WI38 (cell line): Measurements from ENCODE around the gene SLX9.

Source experiments
- H3K4me3 ChIP-seq: 2 replicates; pipeline ENCODE4 v1.5.1; 2011; ENCODE audit warnings: low read depth, mild to moderate bottlenecking, control low read depth, low read length
- CTCF ChIP-seq: IDR thresholded peaks from 2 replicates; pipeline ENCODE4 v1.5.1; 2012; ENCODE audit warnings: low read depth, mild to moderate bottlenecking, control low read depth, low read length

The SLX9 gene

DNA sequence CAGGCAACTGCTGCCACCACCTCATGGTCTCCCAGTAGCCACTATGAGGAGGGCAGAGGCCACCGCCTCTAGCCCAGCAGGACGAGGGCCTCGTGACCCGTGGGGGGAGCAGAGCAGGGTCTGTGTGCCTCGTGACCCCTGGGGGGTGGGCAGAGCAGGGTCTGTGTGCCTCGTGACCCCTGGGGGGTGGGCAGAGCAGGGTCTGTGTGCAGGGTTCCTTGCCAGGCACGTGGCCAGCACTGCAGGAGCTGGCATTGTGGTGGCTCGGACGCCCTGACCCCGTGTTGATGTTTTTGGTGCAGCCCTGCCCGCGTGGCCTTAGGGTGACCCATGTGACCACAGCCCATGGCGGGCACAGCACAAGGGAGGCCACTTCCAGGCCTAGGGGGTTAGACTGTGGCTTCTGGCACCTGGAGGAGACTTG lies 52.8 kb downstream of the SLX9 start:
- no peak for TF ChIP-seq CTCF

DNA sequence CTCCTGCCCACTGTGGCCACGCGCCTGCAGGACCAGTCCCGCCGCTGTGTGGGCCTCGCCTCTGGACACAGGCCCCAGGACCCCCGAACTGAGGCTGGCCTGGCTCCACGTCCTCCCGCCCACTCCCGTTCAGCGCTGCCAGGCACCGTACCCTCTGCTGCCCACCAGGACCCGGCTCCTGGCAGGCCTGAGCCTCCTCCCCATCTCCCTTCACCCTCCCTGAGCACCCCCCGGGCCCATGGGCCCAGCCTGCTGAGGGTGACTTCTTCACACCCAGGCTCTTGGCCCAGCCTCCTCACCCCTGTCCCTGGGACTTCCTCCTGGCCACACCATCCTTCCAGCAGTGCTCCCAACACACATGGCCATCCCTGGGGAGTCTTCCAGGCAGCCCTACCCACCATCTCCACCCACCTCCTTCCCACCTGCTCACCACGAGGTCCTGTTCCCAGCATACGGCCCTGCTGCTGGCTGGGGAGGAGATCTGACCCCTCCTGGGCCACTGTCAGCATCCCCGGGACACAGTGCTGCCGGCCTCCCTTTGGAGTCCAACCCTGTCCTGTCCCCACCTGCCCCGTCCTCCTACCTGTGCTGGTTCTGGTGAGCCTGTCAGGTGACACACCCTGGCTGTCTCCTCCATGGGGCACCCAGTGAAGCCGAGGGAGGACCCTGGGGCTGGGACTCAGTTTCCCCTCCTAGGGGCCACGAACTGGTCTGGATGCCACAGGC lies 53.7 kb downstream of the SLX9 start:
- TF ChIP-seq CTCF = no peak

More for the DNA sequence above, 52.8 kb downstream of the SLX9 start:
- no peak overlapping the region for H3K4me3 ChIP-seq

GRCh38 chr21:44994047-44994694 lies 54.3 kb downstream of the SLX9 start:
- TF ChIP-seq CTCF = no peak
- no peak overlapping the region for H3K4me3 ChIP-seq

More for the DNA sequence above, 53.7 kb downstream of the SLX9 start:
- H3K4me3 ChIP-seq = no peak overlapping the region

- TF ChIP-seq CTCF = no peak
Measured at GRCh38 chr21:44994695-44995342, 55.0 kb downstream of the SLX9 start.

GRCh38 chr21:44995343-44995941 lies 55.6 kb downstream of the SLX9 start:
- no peak overlapping the region for H3K4me3 ChIP-seq
- TF ChIP-seq CTCF = no peak

More at GRCh38 chr21:44994695-44995342, 55.0 kb downstream of the SLX9 start:
- H3K4me3 ChIP-seq = no peak overlapping the region

GRCh38 chr21:44996096-44996495 lies 56.3 kb downstream of the SLX9 start:
- TF ChIP-seq CTCF = no peak
- H3K4me3 ChIP-seq = no peak overlapping the region
